HEK293 (cell line): ENCODE results near the gene C4orf54.

Experiments
- CTCF ChIA-PET: fragments of 350-600 bp; formaldehyde crosslinking; extraction: SDS; loops from one replicate; lab custom pipeline; 2021; ENCODE audit warnings: antibody characterized with exemption; lab: Yijun Ruan, JAX
- POLR2A ChIA-PET: fragments of 300-600 bp; formaldehyde crosslinking; extraction: SDS; loops from one replicate; lab custom pipeline; 2020; ENCODE audit warnings: antibody characterized with exemption, inconsistent platforms; lab: Yijun Ruan, JAX
- H3K27ac ChIP-seq: fragments of 200-500 bp; sonication (Bioruptor generic); 2 replicates; pipeline ENCODE4 v1.5.1; 2014; ENCODE audit warnings: low read depth, low read length, control low read depth, inconsistent platforms; ENCODE audit errors: extremely low read depth
- H3K36me3 ChIP-seq, 2 experiments: fragments of 200-500 bp in 1 of 2; sonication (Bioruptor generic) in 1 of 2; 1 replicate in 1 of 2; 2 replicates in 1 of 2; pipeline ENCODE4 v1.5.1; 2014 to 2017; ENCODE audit warnings: inconsistent platforms in 2 of 2, low read length in 2 of 2; ENCODE audit not compliant: control insufficient read depth in 2 of 2, insufficient read depth in 1 of 2
- H3K4me1 ChIP-seq: fragments of 200-500 bp; sonication (Bioruptor generic); 2 replicates; pipeline ENCODE4 v1.5.1; 2014; ENCODE audit warnings: mild to moderate bottlenecking, low read length, inconsistent platforms; ENCODE audit not compliant: control insufficient read depth, insufficient read depth
- H3K4me3 ChIP-seq: 2 replicates; pipeline ENCODE4 v1.5.1; 2011; ENCODE audit warnings: low read depth, mild to moderate bottlenecking, control low read depth, low read length, moderate library complexity
- H3K9me3 ChIP-seq: fragments of 200-500 bp; sonication (Bioruptor generic); 2 replicates; pipeline ENCODE4 v1.5.1; 2014; ENCODE audit warnings: low read depth, low read length, inconsistent platforms; ENCODE audit not compliant: control insufficient read depth, insufficient read depth
- GLI4 ChIP-seq: fragments of 450-650 bp; formaldehyde crosslinking; IDR thresholded peaks from 2 replicates; pipeline ENCODE4 v1.5.1; 2016; ENCODE audit warnings: missing biosample characterization, missing genetic modification characterization
- INSM2 ChIP-seq: fragments of 450-650 bp; formaldehyde crosslinking; IDR thresholded peaks from 2 replicates; pipeline ENCODE4 v1.5.1; 2016; ENCODE audit warnings: missing biosample characterization, missing genetic modification characterization
- MYNN ChIP-seq: fragments of 450-650 bp; formaldehyde crosslinking; IDR thresholded peaks from 2 replicates; pipeline ENCODE4 v1.5.1; 2016; ENCODE audit warnings: missing biosample characterization, missing genetic modification characterization, borderline replicate concordance
- ZBTB11 ChIP-seq: fragments of 450-650 bp; formaldehyde crosslinking; conservative IDR thresholded peaks from 2 replicates; pipeline ENCODE4 v1.5.1; 2016; ENCODE audit warnings: low read depth, missing biosample characterization, missing genetic modification characterization
- ZBTB20 ChIP-seq: fragments of 450-650 bp; formaldehyde crosslinking; IDR thresholded peaks from 2 replicates; pipeline ENCODE4 v1.5.1; 2016; ENCODE audit warnings: missing biosample characterization, missing genetic modification characterization
- ZBTB6 ChIP-seq: fragments of 450-650 bp; formaldehyde crosslinking; IDR thresholded peaks from 2 replicates; pipeline ENCODE4 v1.5.1; 2017; ENCODE audit warnings: missing biosample characterization, missing genetic modification characterization
- ZFP3 ChIP-seq: fragments of 450-650 bp; formaldehyde crosslinking; IDR thresholded peaks from 2 replicates; pipeline ENCODE4 v1.5.1; 2016; ENCODE audit warnings: low read depth, missing biosample characterization, missing genetic modification characterization
- ZNF184 ChIP-seq: fragments of 450-650 bp; IDR thresholded peaks from 2 replicates; pipeline ENCODE4 v1.5.1; 2018; ENCODE audit warnings: missing biosample characterization, mild to moderate bottlenecking, missing genetic modification characterization
- ZNF248 ChIP-seq: fragments of 450-650 bp; formaldehyde crosslinking; IDR thresholded peaks from 2 replicates; pipeline ENCODE4 v1.5.1; 2017; ENCODE audit warnings: missing biosample characterization, missing genetic modification characterization
- ZNF26 ChIP-seq: fragments of 450-650 bp; formaldehyde crosslinking; IDR thresholded peaks from 2 replicates; pipeline ENCODE4 v1.5.1; 2016; ENCODE audit warnings: missing biosample characterization, missing genetic modification characterization
- ZNF280C ChIP-seq: fragments of 450-650 bp; formaldehyde crosslinking; IDR thresholded peaks from 2 replicates; pipeline ENCODE4 v1.5.1; 2016; ENCODE audit warnings: missing biosample characterization, missing genetic modification characterization
- ZNF362 ChIP-seq: fragments of 450-650 bp; formaldehyde crosslinking; IDR thresholded peaks from 2 replicates; pipeline ENCODE4 v1.5.1; 2016; ENCODE audit warnings: missing biosample characterization, missing genetic modification characterization
- ZNF404 ChIP-seq: fragments of 450-650 bp; formaldehyde crosslinking; IDR thresholded peaks from 2 replicates; pipeline ENCODE4 v1.5.1; 2017; ENCODE audit warnings: missing biosample characterization, missing genetic modification characterization
- ZNF501 ChIP-seq: fragments of 450-650 bp; formaldehyde crosslinking; IDR thresholded peaks from 2 replicates; pipeline ENCODE4 v1.5.1; 2016; ENCODE audit warnings: missing biosample characterization, missing genetic modification characterization
- ZNF510 ChIP-seq: fragments of 450-650 bp; formaldehyde crosslinking; IDR thresholded peaks from 2 replicates; pipeline ENCODE4 v1.5.1; 2018; ENCODE audit warnings: mild to moderate bottlenecking, missing genetic modification characterization, missing biosample characterization; ENCODE audit not compliant: insufficient replicate concordance
- ZNF558 ChIP-seq: fragments of 450-650 bp; formaldehyde crosslinking; IDR thresholded peaks from 2 replicates; pipeline ENCODE4 v1.5.1; 2016; ENCODE audit warnings: missing biosample characterization, missing genetic modification characterization
- ZNF585B ChIP-seq: fragments of 450-650 bp; formaldehyde crosslinking; IDR thresholded peaks from 2 replicates; pipeline ENCODE4 v1.5.1; 2016; ENCODE audit warnings: missing biosample characterization, missing genetic modification characterization
- ZNF621 ChIP-seq: fragments of 450-650 bp; formaldehyde crosslinking; IDR thresholded peaks from 2 replicates; pipeline ENCODE4 v1.5.1; 2017; ENCODE audit warnings: missing biosample characterization, missing genetic modification characterization
- ZNF660 ChIP-seq: fragments of 450-650 bp; IDR thresholded peaks from 2 replicates; pipeline ENCODE4 v1.5.1; 2018; ENCODE audit warnings: missing biosample characterization, mild to moderate bottlenecking, missing genetic modification characterization
- ZNF777 ChIP-seq: fragments of 450-650 bp; formaldehyde crosslinking; IDR thresholded peaks from 2 replicates; pipeline ENCODE4 v1.5.1; 2017; ENCODE audit warnings: missing biosample characterization, missing genetic modification characterization, borderline replicate concordance
- ZSCAN16 ChIP-seq: fragments of 450-650 bp; formaldehyde crosslinking; IDR thresholded peaks from 2 replicates; pipeline ENCODE4 v1.5.1; 2016; ENCODE audit warnings: missing biosample characterization, missing genetic modification characterization
- ZSCAN18 ChIP-seq: fragments of 450-650 bp; formaldehyde crosslinking; IDR thresholded peaks from 2 replicates; pipeline ENCODE4 v1.5.1; 2016; ENCODE audit warnings: missing biosample characterization, missing genetic modification characterization
- ZSCAN4 ChIP-seq: fragments of 450-650 bp; formaldehyde crosslinking; IDR thresholded peaks from 2 replicates; pipeline ENCODE4 v1.5.1; 2017; ENCODE audit warnings: missing biosample characterization, missing genetic modification characterization

Gene C4orf54

GRCh38 chr4:99654361-99654761 lies 3.3 kb downstream of the C4orf54 start (continued):
- TF ChIP-seq ZBTB11 (tag by site-specific recombination) (no peak), ZSCAN18 (tag by site-specific recombination) (no peak), ZNF585B (no peak), ZNF558 (no peak), ZBTB20 (no peak), ZNF621 (no peak)
- TF ChIP-seq, all 188 proteins: peak for 0

GRCh38 chr4:99653916-99654315 lies 3.7 kb downstream of the C4orf54 start:
- no peaks in the 10 kb centered on the region for H3K36me3 ChIP-seq
- POLR2A ChIA-PET: no interaction called here
- H3K9me3 ChIP-seq: no peaks in the 10 kb centered on the region
- H3K27ac ChIP-seq: no peak overlapping the region
- CTCF ChIA-PET: no interaction called here
- H3K4me1 ChIP-seq: no peaks in the 10 kb centered on the region; the same call in 1 of the 2 replicates
- no peak overlapping the region for H3K4me3 ChIP-seq
- no peak for TF ChIP-seq MYNN (tag by site-specific recombination)
- TF ChIP-seq ZNF510 (tag by site-specific recombination): no peak
- TF ChIP-seq ZNF362: no peak
- TF ChIP-seq ZNF660 (tag by site-specific recombination): no peak
- TF ChIP-seq ZSCAN16 (tag by site-specific recombination): no peak
- no peak for TF ChIP-seq GLI4 (tag by site-specific recombination)
- no peak for TF ChIP-seq ZNF26 (tag by site-specific recombination)
- TF ChIP-seq ZBTB6 (tag by site-specific recombination): no peak
- no peak for TF ChIP-seq ZNF501 (tag by site-specific recombination)
- TF ChIP-seq INSM2 (tag by site-specific recombination): no peak
- no peak for TF ChIP-seq ZNF777 (tag by site-specific recombination)
- TF ChIP-seq ZSCAN4: no peak
- TF ChIP-seq ZFP3 (tag by site-specific recombination): no peak
- no peak for TF ChIP-seq ZNF280C (tag by site-specific recombination)
- no peak for TF ChIP-seq ZNF184 (tag by site-specific recombination)
- no peak for TF ChIP-seq ZNF248
- no peak for TF ChIP-seq ZNF404
